ENCODE measurements around the gene FAM237A. TPM values are rescaled to one million over a fixed set of nuclear protein-coding genes. Genes with fewer than 3 reads are reported as not detected.

FAM237A gene
- not detected in 2 replicates for total RNA-seq

DNA sequence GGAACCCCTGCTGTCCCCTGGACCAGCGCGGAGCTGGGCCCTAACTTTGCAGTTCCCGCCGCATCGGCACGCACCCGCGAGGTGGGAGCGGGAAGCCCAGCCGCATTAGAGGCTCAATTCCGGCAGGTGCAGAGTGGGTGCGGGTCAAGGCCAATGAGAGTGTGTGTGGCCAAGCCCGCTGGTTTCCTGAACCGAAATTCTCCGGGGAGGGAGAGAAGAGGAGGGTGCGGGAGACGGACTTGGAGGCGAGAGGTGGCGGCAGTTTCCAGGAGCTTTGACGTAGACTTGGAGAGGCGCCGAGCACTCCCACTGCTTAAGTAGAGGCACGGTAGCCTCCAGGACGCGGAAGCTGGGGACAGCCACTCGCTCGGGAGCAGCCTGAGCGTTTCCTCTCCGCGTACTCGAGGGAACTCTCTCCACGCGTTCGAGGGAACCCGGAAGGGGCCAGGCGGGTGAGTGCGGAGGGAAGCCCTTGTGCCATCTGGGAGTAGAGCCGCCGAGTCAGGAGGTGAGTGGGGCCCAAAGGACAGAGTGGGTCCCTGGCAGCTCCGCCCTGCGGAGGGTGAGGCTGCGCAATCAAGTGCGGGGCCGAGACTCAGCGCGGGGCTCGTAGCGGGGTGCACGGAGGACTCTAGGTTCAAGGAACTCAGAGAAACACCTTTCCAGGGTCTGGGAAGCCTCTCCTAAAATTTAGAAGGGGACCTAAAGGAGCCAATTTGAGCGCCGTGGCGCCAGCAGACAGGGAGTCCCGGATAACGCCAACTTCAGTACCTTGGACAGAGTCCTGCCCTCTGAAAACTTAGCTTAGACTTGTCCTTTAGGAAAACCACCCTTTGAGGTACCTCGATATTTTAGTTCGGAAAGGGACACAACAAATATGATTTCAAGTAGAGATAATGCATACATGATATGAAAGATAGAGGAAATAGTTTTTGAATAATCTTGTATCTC, at the start of gene FAM237A:
Gene FAM237A (plus strand): TSS at position 413 of the 951 bp plus-strand sequence. CDS start 1,750 bp downstream, outside the sequence.

Other genes starting within 250 kb of the FAM237A start
- gene ADAM23, start 199.0 kb upstream of the FAM237A start, total RNA-seq: 4.2 and 5.7 TPM in 2 replicates
- not detected in 2 replicates for gene DYTN, start 75.9 kb downstream of the FAM237A start, total RNA-seq
- gene MDH1B, start 122.8 kb downstream of the FAM237A start, total RNA-seq: 0.64 and 0.75 TPM in 2 replicates
- 14.7 and 21.5 TPM in 2 replicates for gene FASTKD2, start 123.1 kb downstream of the FAM237A start, total RNA-seq